Erythroblast (primary cell): ENCODE measurements around the gene THSD1.

Experiments used
- GATA1 ChIP-seq: IDR thresholded peaks from 2 replicates; pipeline ENCODE4 v1.6.1; 2011; ENCODE audit warnings: low read depth, mild to moderate bottlenecking, control low read depth, low read length, moderate library complexity
- POLR2A ChIP-seq: IDR thresholded peaks from 2 replicates; pipeline ENCODE4 v1.6.1; 2011; ENCODE audit warnings: mild to moderate bottlenecking, low read length

DNA sequence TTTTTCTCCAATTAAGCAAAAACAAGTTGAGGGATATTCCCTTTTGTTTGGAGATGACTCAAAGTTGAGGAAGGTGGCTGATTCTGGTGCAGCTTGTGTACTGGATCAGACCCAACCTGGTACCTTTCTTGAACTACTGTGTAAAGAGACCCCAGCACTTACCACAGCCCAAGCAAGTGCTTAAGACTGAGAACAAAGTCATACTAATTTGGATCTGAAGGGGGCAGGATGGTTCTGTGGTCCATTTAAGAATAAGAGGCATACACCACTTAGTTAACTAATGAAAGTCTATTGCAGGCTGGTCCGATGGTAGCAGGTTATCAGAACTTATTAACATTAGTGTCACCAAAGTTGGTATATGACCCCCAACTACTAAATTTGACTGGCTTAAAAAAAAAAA, 6.3 kb downstream of the THSD1 start:
- no peak for TF ChIP-seq POLR2A
- TF ChIP-seq GATA1: no peak
